Glutamatergic neuron (in vitro differentiated cells): Measurements from ENCODE around the gene RASA3. TPM values are rescaled to one million over a fixed set of nuclear protein-coding genes. Genes with fewer than 3 reads are reported as not detected.

Source experiments
- DNase-seq: peaks from one replicate; pipeline ENCODE4 v3.0.0; 2022
- H3K27ac Mint-ChIP-seq: one replicate; pipeline ENCODE4 v1.8.0; 2020; ENCODE audit warnings: mild to moderate bottlenecking, mixed read lengths, inconsistent platforms; ENCODE audit not compliant: unreplicated experiment
- H3K27me3 Mint-ChIP-seq: one replicate; pipeline ENCODE4 v1.8.0; 2020; ENCODE audit warnings: mild to moderate bottlenecking, moderate library complexity, mixed read lengths, inconsistent platforms; ENCODE audit not compliant: unreplicated experiment
- H3K36me3 Mint-ChIP-seq: one replicate; pipeline ENCODE4 v1.8.0; 2020; ENCODE audit warnings: mild to moderate bottlenecking, mixed read lengths, inconsistent platforms; ENCODE audit not compliant: unreplicated experiment
- H3K4me1 Mint-ChIP-seq: one replicate; pipeline ENCODE4 v1.8.0; 2020; ENCODE audit warnings: mild to moderate bottlenecking, low read depth, mixed read lengths, inconsistent platforms; ENCODE audit not compliant: unreplicated experiment
- H3K4me3 Mint-ChIP-seq: one replicate; pipeline ENCODE4 v1.8.0; 2020; ENCODE audit warnings: mild to moderate bottlenecking, mixed read lengths, inconsistent platforms; ENCODE audit not compliant: unreplicated experiment
- H3K9me3 Mint-ChIP-seq: one replicate; pipeline ENCODE4 v1.8.0; 2020; ENCODE audit warnings: mild to moderate bottlenecking, moderate library complexity, mixed read lengths, inconsistent platforms; ENCODE audit not compliant: unreplicated experiment
- total RNA-seq: library from RNA; stranded (reverse); fragmentation: NEBNext Ultra II Directional; extraction: Animal tissue kit (Norgen Biotek cat#: 25700); gene quantifications from one replicate; pipeline ENCODE4 v1.2.1, GENCODE V29; 2021; ENCODE audit not compliant: unreplicated experiment
- TF ChIP-seq, protein P1 (sequence below): fragments of 200-600 bp; sonication (generic); IDR thresholded peaks from one replicate; pipeline ENCODE4 v1.5.0; 2021; ENCODE audit not compliant: partially characterized antibody, unreplicated experiment

RASA3 gene
- total RNA-seq, 1 donor from 2014 or later = 15.2 TPM

DNA sequence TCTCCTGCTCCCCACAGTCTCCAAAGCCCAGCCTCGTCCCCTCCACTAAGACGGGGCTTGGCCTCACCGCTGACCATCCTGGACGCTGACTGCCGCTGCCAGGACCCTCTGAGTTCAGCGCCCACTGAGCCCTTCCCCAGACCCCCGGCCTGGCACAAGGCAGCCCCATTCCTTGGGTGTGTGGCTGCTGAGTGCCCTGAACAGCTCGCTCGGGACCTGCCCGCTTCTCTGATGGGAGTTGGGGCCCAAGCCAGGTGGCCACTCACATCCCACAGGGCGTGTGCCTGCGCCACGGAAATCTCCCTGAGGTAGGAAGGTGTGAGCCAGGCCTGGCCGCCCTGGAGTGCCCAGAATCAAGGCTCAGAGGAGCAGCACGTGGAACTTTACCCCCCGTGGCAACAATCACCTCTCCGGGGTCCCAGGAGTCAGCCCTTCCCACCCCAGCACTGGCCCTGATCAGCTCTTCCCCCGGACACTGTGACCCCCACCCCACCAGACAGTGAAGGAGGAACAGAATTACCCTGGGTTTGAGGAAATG lies 179.4 kb downstream of the RASA3 start:
- Mint-ChIP-seq H3K9me3 (peaks cover 19% of the 10 kb centered on the region), H3K4me1 (no peaks in the 10 kb centered on the region), H3K4me3 (no peak overlapping the region), H3K36me3 (peaks cover 16% of the 10 kb centered on the region), H3K27ac (no peak overlapping the region), H3K27me3 (peaks cover 12% of the 10 kb centered on the region)
- DNase-seq = peak; percentile 11
- TF ChIP-seq, protein P1, sequence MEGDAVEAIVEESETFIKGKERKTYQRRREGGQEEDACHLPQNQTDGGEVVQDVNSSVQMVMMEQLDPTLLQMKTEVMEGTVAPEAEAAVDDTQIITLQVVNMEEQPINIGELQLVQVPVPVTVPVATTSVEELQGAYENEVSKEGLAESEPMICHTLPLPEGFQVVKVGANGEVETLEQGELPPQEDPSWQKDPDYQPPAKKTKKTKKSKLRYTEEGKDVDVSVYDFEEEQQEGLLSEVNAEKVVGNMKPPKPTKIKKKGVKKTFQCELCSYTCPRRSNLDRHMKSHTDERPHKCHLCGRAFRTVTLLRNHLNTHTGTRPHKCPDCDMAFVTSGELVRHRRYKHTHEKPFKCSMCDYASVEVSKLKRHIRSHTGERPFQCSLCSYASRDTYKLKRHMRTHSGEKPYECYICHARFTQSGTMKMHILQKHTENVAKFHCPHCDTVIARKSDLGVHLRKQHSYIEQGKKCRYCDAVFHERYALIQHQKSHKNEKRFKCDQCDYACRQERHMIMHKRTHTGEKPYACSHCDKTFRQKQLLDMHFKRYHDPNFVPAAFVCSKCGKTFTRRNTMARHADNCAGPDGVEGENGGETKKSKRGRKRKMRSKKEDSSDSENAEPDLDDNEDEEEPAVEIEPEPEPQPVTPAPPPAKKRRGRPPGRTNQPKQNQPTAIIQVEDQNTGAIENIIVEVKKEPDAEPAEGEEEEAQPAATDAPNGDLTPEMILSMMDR = no peak

GRCh38 chr13:113952151-113952982 lies 180.1 kb downstream of the RASA3 start:
- H3K27me3 Mint-ChIP-seq = peaks cover 8% of the 10 kb centered on the region
- H3K9me3 Mint-ChIP-seq = peaks cover 16% of the 10 kb centered on the region
- peaks cover 16% of the 10 kb centered on the region for H3K36me3 Mint-ChIP-seq
- no peaks in the 10 kb centered on the region for H3K4me1 Mint-ChIP-seq
- DNase-seq = peak; percentile 11
- TF ChIP-seq, protein P1 = no peak
- no peak overlapping the region for H3K4me3 Mint-ChIP-seq
- no peak overlapping the region for H3K27ac Mint-ChIP-seq

GRCh38 chr13:113951246-113951999 lies 181.0 kb downstream of the RASA3 start:
- TF ChIP-seq, protein P1 = no peak
- peak; percentile 64 for DNase-seq
- Mint-ChIP-seq H3K27ac (no peak overlapping the region), H3K36me3 (peaks cover 16% of the 10 kb centered on the region), H3K27me3 (peaks cover 8% of the 10 kb centered on the region), H3K4me1 (no peaks in the 10 kb centered on the region), H3K4me3 (no peak overlapping the region), H3K9me3 (peaks cover 16% of the 10 kb centered on the region)

DNA sequence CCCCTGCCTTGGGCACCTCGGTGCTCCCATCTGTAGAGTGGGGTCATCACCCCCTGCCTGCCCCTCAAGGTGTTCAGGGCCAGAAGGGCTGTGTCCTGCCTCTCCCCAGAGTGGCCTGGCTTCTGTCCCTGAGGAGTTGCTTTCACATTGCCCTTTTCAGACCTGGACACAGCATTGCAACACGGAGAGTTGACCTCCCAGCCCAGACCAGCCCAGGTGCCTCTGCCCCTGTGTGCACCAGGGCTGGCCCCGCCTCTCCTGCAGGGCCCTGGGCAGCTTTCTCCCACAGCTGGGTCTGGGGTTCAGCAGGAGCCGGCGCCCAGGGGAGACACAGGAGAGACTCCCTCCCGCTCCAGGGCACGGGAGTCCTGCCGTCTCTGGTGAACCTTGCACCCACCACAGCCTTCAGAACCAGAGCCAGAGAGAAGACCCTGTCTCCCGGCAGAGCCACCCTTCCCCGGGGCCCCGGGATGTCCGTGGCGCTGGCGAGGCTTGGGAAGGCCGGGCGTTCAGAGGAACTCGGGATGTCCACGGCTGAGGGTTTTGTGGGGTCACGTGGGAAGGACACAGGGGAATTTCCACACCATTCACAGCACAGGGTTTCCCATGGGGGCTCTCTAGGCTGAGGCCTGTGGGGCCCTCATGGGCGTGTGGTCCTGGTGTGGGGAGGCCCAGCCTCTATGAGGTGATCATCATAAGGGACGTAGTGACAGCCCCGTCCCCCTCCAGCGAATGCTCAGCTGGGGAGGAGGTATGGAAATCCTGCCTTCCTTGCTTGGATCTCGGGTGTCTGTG lies 181.8 kb downstream of the RASA3 start:
- no peak overlapping the region for H3K27ac Mint-ChIP-seq

More for the DNA sequence above, 181.8 kb downstream of the RASA3 start:
- Mint-ChIP-seq H3K36me3 (peaks cover 11% of the 10 kb centered on the region), H3K9me3 (peaks cover 10% of the 10 kb centered on the region), H3K4me3 (no peak overlapping the region), H3K27me3 (peaks cover 8% of the 10 kb centered on the region), H3K4me1 (no peaks in the 10 kb centered on the region)
- no peak for DNase-seq
- TF ChIP-seq, protein P1 = no peak
